B cell (primary cell): ENCODE results near the gene TNPO1. TPM values are rescaled to one million over a fixed set of nuclear protein-coding genes. Genes with fewer than 3 reads are reported as not detected.

Source experiments
- ATAC-seq: fragments of 200-7000 bp; cut with Tn5 transposase; one replicate; pipeline ENCODE4 v1.10.0; 2021; ENCODE audit warnings: low read depth, mild to moderate bottlenecking, moderate number of reproducible peaks, moderate library complexity
- CTCF ChIA-PET: fragments of 350-600 bp; sonication (Branson Sonifier 250); formaldehyde crosslinking; loops from one replicate; lab custom pipeline; 2021; ENCODE audit warnings: antibody characterized with exemption, inconsistent platforms; lab: Charles Lee
- POLR2A ChIA-PET: fragments of 350-600 bp; sonication (Branson Sonifier 250); formaldehyde crosslinking; loops from one replicate; lab custom pipeline; 2021; ENCODE audit warnings: antibody characterized with exemption; lab: Charles Lee
- DNase-seq: peaks from one replicate; pipeline ENCODE4 v3.0.0; 2013
- H2AFZ ChIP-seq: 2 replicates; pipeline ENCODE4 v1.6.1; 2012; ENCODE audit warnings: mild to moderate bottlenecking, low read depth, low read length; ENCODE audit not compliant: insufficient read depth, poor library complexity, severe bottlenecking
- H3K27ac ChIP-seq, 2 donors: 1 replicate in 1 of 2; 2 replicates in 1 of 2; pipeline ENCODE4 v1.5.1; 2012 to 2013; ENCODE audit warnings: low read length in 2 of 2, mild to moderate bottlenecking in 2 of 2, moderate library complexity in 1 of 2
- H3K27me3 ChIP-seq, 4 experiments: fragments of 200-600 bp in 1 of 4; sonication (generic) in 1 of 4; replicated peaks in 1 of 4; 1 replicate in 2 of 4; 2 replicates in 2 of 4; pipeline versions ENCODE4 v1.6.1 to v1.7.0; 2013 to 2016; ENCODE audit warnings: low read length in 3 of 4, mild to moderate bottlenecking in 2 of 4, mixed read lengths in 1 of 4, moderate library complexity in 1 of 4; ENCODE audit not compliant: insufficient read depth in 4 of 4, control insufficient read depth in 3 of 4; ENCODE audit errors: control extremely low read depth in 1 of 4
- H3K36me3 ChIP-seq, 2 experiments: replicated peaks in 1 of 2; 1 replicate in 1 of 2; 2 replicates in 1 of 2; pipeline versions ENCODE4 v1.6.1 to v1.7.1; 2013; ENCODE audit warnings: low read length in 1 of 2; ENCODE audit not compliant: insufficient read depth in 2 of 2, control insufficient read depth in 1 of 2; ENCODE audit errors: control extremely low read depth in 1 of 2, extremely low read depth in 1 of 2
- H3K4me1 ChIP-seq, 2 donors: fragments of 200-600 bp in 1 of 2; sonication (generic) in 1 of 2; 1 replicate in 1 of 2; 2 replicates in 1 of 2; pipeline versions ENCODE4 v1.5.1 to v1.6.1; 2013 to 2017; ENCODE audit warnings: low read length in 2 of 2; ENCODE audit not compliant: control insufficient read depth in 2 of 2, insufficient read depth in 2 of 2
- H3K4me2 ChIP-seq: replicated peaks from 2 replicates; pipeline ENCODE3; 2012; ENCODE audit warnings: mild to moderate bottlenecking, low read depth, low read length; ENCODE audit not compliant: poor library complexity, severe bottlenecking
- H3K4me3 ChIP-seq, 5 experiments: fragments of 200-600 bp in 1 of 5; sonication (generic) in 1 of 5; 1 replicate in 3 of 5; 2 replicates in 2 of 5; pipeline versions ENCODE4 v1.5.1 to v1.7.0; 2011 to 2016; ENCODE audit warnings: low read length in 4 of 5, mild to moderate bottlenecking in 4 of 5, low read depth in 2 of 5, control low read depth in 1 of 5, moderate library complexity in 1 of 5; ENCODE audit not compliant: insufficient read depth in 1 of 5; ENCODE audit errors: control extremely low read depth in 1 of 5, extremely low read depth in 1 of 5
- H3K79me2 ChIP-seq: fragments of 200-600 bp; sonication (generic); one replicate; pipeline ENCODE4 v1.6.0; 2016; ENCODE audit warnings: low read length; ENCODE audit not compliant: control insufficient read depth, insufficient read depth
- H3K9ac ChIP-seq: fragments of 200-600 bp; sonication (generic); 2 replicates; pipeline ENCODE4 v1.6.1; 2017; ENCODE audit warnings: mild to moderate bottlenecking, low read length, moderate library complexity
- H3K9me3 ChIP-seq, 3 donors: one replicate each; pipeline versions ENCODE4 v1.6.1 to v1.7.1; 2013; ENCODE audit warnings: low read length in 2 of 3; ENCODE audit not compliant: control insufficient read depth in 2 of 3, insufficient read depth in 1 of 3; ENCODE audit errors: control extremely low read depth in 1 of 3
- H4K20me1 ChIP-seq: 2 replicates; pipeline ENCODE4 v1.6.0; 2012; ENCODE audit warnings: mild to moderate bottlenecking, low read length; ENCODE audit not compliant: insufficient read depth, control insufficient read depth, poor library complexity, severe bottlenecking
- H3K27ac Mint-ChIP-seq: one replicate; pipeline ENCODE4 v1.8.0; 2021; ENCODE audit warnings: mixed read lengths
- H3K27me3 Mint-ChIP-seq: one replicate; pipeline ENCODE4 v1.8.0; 2021; ENCODE audit warnings: mixed read lengths
- H3K4me1 Mint-ChIP-seq: one replicate; pipeline ENCODE4 v1.8.0; 2021; ENCODE audit warnings: mixed read lengths
- H3K4me3 Mint-ChIP-seq: one replicate; pipeline ENCODE4 v1.8.0; 2021; ENCODE audit warnings: mixed read lengths
- H3K9me3 Mint-ChIP-seq: one replicate; pipeline ENCODE4 v1.8.0; 2022; ENCODE audit warnings: mixed read lengths; ENCODE audit not compliant: insufficient read depth
- EZH2 ChIP-seq: IDR thresholded peaks from 2 replicates; pipeline ENCODE4 v1.6.1; 2012; ENCODE audit warnings: borderline replicate concordance, low read depth, mild to moderate bottlenecking, moderate library complexity, low read length; ENCODE audit not compliant: insufficient read depth, poor library complexity, severe bottlenecking
- WGBS: methylation state at CpG from one replicate; pipeline ENCODE4 v1.1.5; 2013; ENCODE audit warnings: missing lambda C conversion rate; ENCODE audit not compliant: insufficient coverage; 5-methylcytosine and 5-hydroxymethylcytosine counted together
- intact Hi-C: fragments of 100-400 bp; cut with micrococcal nuclease; formaldehyde crosslinking; loops from one replicate; pipeline ENCODE4 v1.10.0; 2022
- polyA plus RNA-seq: library from polyadenylated mRNA; depleted of rRNA; stranded (reverse); fragments of >200 nt; gene quantifications from 2 replicates; pipeline ENCODE4 v1.2.3, GENCODE V29; 2012
- total RNA-seq, 2 donors: library from RNA; stranded (reverse); fragments of 120-200 nt in 1 of 2; gene quantifications; 1 replicate in 1 of 2; 2 replicates in 1 of 2; pipeline versions ENCODE4 v1.2.3 to v1.2.4, GENCODE V29; 2013 to 2022
- TF ChIP-seq, protein P1 (sequence below): fragments of 200-600 bp; IDR thresholded peaks from one replicate; pipeline ENCODE4 v1.8.0; 2022; ENCODE audit warnings: antibody characterized with exemption, mild to moderate bottlenecking

The TNPO1 gene
- total and polyA plus RNA-seq, 2 donors (not counting 1 experiment from before 2014, with no cell fraction given): 6.4 to 102 TPM

DNA sequence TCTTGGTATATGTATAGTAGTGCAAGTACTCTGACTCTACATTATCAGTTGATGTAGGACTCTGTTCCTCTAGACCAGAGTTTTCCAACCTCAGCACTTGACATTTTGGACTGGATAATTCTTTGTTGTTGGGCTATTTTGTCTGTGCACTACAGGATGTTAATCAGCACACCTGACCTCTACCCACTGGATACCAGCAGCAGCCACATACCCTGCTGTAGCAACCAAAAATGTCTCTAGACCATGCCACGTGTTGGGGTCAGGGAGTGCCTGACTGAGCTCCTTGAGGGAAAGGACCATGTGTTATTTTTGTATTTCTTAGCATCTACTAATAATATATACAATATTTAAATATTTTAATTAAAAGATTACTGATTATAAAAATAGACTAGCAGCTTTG, 42.7 kb downstream of the TNPO1 start:
- no peaks in the 10 kb centered on the region for H3K27me3 ChIP-seq
- no peak overlapping the region for H3K4me3 ChIP-seq
- no peak overlapping the region for H3K4me3 Mint-ChIP-seq
- H3K27ac Mint-ChIP-seq: no peak overlapping the region
- no peak for ATAC-seq
- TF ChIP-seq, protein P1, sequence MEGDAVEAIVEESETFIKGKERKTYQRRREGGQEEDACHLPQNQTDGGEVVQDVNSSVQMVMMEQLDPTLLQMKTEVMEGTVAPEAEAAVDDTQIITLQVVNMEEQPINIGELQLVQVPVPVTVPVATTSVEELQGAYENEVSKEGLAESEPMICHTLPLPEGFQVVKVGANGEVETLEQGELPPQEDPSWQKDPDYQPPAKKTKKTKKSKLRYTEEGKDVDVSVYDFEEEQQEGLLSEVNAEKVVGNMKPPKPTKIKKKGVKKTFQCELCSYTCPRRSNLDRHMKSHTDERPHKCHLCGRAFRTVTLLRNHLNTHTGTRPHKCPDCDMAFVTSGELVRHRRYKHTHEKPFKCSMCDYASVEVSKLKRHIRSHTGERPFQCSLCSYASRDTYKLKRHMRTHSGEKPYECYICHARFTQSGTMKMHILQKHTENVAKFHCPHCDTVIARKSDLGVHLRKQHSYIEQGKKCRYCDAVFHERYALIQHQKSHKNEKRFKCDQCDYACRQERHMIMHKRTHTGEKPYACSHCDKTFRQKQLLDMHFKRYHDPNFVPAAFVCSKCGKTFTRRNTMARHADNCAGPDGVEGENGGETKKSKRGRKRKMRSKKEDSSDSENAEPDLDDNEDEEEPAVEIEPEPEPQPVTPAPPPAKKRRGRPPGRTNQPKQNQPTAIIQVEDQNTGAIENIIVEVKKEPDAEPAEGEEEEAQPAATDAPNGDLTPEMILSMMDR: no peak
- no peak for TF ChIP-seq EZH2
- H3K36me3 ChIP-seq: peaks cover 3 to 73% of the 10 kb centered on the region in 2 experiments
- H2AFZ ChIP-seq: no peak overlapping the region
- intact Hi-C loops: no loop called here
- CTCF ChIA-PET: no interaction called here
- H3K9me3 Mint-ChIP-seq: no peaks in the 10 kb centered on the region
- no peaks in the 10 kb centered on the region for H3K4me1 ChIP-seq
- no CpG with 5 or more reads among the region's 1 CpG for WGBS
- no peak overlapping the region for H3K4me2 ChIP-seq
- DNase-seq: no peak
- no peak overlapping the region for H3K9ac ChIP-seq
- H3K4me1 Mint-ChIP-seq: peaks cover 12% of the 10 kb centered on the region
- H3K79me2 ChIP-seq: peaks cover 74% of the 10 kb centered on the region
- no peak overlapping the region for H3K27ac ChIP-seq
- POLR2A ChIA-PET: no interaction called here
- no peaks in the 10 kb centered on the region for H3K27me3 Mint-ChIP-seq
- H3K9me3 ChIP-seq: no peaks in the 10 kb centered on the region
- peaks cover 59% of the 10 kb centered on the region for H4K20me1 ChIP-seq

DNA sequence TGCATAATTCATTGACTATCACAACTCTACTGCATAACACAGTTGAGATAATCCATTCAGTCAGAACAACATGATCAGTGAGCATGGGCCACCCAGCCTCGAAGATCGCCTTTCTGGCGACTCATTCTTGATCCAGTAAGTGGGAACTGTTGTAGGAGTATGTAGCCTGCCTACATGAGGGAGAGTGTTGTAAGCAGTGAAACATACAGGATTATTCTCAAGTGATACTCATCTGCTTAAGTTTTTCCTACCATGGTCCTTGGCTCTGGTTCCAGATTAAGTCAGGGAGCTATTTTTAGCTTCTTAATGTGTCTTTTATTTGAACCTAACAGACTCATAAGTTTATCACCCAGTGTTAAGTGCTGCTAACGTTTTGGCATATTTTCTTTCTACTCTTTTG, 44.0 kb downstream of the TNPO1 start:
- Histone ChIP-seq H3K9ac (no peak overlapping the region), H3K4me1 (no peaks in the 10 kb centered on the region), H3K4me3 (no peak overlapping the region), H3K4me2 (no peak overlapping the region), H3K27ac (no peak overlapping the region), H3K9me3 (no peaks in the 10 kb centered on the region), H4K20me1 (peaks cover 51% of the 10 kb centered on the region), H3K79me2 (peaks cover 63% of the 10 kb centered on the region), H3K36me3 (peaks cover 4 to 74% of the 10 kb centered on the region in 2 experiments), H2AFZ (no peak overlapping the region), H3K27me3 (no peaks in the 10 kb centered on the region)
- Mint-ChIP-seq H3K4me1 (peaks cover 8% of the 10 kb centered on the region), H3K27ac (no peak overlapping the region), H3K27me3 (no peaks in the 10 kb centered on the region), H3K9me3 (no peaks in the 10 kb centered on the region), H3K4me3 (no peak overlapping the region)
- WGBS: 100% methylated on average over 3 of the region's 4 CpGs
- no peak for ATAC-seq
- intact Hi-C loops: no loop called here
- POLR2A ChIA-PET: no interaction called here
- DNase-seq: no peak
- CTCF ChIA-PET: interaction anchor here (0.7 kb wide), 1 partner anchor 36 kb away, joined by 3 read pairs; no protein-coding TSS in a partner anchor
- TF ChIP-seq, protein P1: no peak
- no peak for TF ChIP-seq EZH2
